NCI-H1436 (cell line): ENCODE data around the gene HOXB6.

Experiments used
- DNase-seq: peaks from one replicate; lab custom pipeline; 2025; lab: John Stamatoyannopoulos, UW

The HOXB6 gene

DNA sequence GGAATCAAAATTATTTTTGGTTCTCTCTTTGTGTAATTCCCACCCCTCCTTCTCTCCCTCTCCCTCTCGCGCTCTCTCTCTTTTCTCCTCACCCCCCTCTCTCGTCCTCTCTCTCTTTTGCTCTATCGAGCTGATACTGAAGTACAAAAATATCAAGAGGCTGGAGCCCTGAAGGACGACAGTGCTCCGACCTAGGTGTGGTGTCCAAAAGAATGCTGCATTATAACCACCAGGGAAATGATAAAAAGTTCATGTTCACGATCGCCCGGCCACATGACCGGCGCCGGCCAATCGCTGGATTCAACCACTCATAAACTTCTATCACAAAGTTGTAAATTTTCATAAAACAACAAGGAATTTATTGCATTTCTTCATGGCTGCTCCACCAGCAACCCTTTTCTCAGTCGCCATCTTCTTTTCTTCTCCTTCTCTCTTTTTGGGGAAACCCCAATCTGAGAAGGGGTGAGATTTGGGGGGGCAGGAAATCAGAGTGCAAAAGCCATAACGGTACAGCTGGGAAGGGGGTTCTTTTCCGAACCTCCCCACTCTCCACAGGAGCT lies at the start of gene HOXB6:
Gene HOXB6, minus strand, starts transcription at position 217 of the 560 bp plus-strand sequence. CDS start 6,836 bp downstream, outside the sequence.
- DNase-seq = no peak

DNA sequence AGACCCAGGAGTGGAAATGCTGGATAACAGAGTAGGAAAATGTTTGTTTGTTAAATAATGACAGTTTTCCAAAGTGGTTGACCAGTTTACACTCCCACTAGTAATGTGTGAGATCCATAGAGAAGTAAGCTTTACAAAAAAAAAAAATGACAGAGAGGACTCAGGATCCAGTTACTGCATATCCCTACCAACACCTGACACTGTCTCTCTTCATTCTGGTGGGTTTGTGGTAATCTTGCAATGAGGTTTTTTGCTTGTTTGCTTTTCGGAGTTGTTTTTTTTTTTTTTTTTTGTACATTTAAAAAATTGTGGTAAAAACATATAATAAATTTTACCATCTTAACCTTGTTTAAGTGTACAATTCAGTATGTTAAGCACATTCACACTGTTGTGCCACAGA lies 45.0 kb upstream of the HOXB6 start:
- no peak for DNase-seq

- DNase-seq = no peak
Measured at GRCh38 chr17:48647963-48648245, 43.1 kb upstream of the HOXB6 start.

DNA sequence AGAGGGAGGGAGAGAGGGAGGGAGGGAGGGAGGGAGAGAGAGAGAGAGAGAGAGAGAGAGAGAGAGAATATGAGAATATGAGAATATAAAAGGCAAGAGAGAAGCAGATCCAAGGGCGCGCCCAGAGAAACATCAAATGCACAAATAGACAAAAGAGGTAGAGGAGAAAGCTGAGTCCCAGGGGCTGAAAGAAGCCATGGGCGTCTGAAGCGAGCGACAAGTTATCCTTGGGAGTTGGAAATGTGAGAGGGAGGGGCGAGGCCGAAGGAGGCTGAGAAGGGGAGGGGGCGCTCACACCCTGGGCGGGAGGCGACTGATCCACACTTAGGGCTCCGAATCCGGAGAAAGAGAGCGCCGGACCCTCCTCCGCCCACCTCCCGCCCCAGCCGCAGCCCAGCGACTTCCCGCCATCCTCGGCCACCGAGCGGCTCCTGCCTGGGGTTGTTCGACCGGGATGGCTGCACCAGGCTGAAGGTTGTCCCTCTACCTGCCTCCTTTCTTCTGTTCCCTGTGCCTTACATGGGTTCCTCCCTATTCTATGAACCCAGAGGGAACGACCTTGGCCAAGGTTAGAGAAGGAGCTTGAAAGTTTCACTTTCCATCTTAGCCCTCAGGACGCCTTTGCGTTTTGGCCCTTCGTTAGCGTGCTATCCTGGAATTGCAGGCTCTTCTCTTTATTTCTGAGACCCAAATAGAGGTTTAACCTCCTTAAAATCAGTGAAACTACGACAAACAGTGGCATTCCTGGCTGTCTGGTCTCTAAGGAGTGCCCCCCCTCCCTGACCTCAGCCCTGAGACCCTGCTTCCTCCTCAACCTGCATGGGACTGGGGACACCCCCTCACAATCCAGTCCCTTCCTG lies 42.5 kb upstream of the HOXB6 start:
- DNase-seq = no peak

DNA sequence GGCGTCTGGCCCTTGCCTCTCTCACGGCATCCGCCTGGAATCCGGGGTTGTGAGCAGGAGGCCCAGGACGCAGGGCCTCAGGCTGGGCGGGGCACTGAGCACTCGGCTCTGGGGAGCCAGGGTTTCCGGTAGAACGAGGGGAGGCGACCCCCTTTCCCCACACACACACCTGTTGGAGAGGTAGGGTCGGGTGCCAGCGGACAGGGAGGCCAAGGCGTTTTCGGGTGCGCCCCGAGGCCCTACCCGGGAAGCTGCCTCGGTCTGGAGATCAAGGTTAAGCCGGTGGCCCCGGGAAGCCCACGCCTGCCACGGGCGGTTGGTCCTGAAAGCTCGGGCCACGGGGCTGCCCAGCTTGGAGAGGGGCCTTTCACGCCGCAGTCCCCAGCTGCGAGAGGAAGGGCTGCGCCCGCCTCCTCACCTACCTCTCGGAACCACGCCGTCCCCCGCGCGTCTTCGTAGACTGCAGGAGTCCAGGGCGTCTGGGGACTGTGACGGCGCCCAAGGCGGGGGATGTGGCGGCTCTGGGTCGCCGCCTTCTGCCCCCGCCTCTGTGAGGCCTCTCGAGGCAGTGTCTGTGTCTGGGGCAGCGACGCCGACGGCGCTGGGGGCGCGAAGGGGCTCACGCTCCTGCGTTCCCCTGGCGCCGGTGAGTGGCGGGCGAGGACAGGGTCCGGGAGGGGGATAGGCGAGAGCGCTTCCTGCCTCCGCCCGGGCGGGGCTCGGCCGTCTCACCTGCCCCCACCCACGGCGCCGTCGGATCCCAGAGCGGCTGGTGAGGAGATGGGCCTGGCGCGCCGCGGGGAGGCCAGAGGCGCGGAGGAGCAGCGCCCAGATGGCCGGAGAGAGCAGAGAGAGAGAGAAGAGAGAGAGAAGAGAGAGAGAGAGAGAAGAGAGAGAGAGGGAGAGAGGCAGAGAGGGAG lies 41.7 kb upstream of the HOXB6 start:
- DNase-seq = no peak

DNA sequence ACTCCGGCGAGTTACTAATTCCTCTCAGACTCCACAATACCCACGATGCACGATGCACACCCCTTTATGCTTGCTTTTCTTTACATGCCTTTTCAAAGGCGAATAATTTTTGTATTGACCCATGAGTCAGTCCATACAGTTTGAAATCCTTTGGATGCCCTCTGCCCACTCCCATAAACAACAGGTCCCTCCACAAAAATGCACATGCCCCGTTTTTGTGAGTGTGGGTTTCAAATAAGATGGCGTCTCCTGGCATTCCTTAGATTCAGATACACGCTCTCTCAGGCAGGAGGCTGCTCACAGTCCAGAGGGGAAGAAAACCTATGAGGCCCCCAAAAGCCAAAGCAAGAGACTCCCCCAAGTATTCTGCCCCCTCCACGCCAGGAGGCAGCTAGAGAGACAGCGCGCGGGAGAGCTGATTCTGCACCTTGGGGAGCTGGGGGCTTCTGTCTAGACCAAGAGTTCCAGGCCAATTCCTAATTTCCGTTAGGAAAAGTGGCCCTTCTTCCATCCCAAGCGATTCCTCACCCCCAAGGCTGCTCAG lies 40.9 kb upstream of the HOXB6 start:
- no peak for DNase-seq

DNA sequence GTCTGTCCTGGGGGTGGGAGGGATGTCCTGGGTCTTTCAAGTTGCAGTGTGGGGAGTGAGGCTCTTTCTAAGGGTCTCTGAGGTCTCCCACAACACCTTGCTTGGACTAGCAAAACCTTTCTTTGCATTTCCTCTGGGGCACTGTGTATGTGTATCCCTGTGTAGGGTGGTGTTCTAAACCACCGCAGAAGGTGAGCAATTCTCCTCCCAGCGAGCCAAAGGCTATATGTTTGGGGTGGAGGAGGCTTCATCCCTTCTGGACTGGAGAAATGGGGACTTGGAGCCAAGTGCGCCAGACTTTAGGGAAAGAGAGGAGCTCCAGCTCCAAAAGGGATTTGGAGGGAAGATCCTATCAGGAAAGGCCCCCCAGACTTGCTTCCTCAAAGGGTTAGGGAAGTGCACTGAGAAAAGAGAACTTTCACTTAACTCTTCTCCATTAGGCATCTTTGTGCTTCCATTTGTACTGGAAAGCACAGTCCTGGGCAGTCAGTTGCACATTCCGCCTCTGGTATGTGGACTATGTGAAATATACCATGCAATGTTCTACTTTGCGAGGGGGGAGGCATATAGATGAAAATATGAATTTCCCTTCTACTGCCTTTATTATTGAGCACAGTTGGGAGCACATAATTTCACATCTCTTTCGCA lies 40.2 kb upstream of the HOXB6 start:
- DNase-seq = no peak

DNA sequence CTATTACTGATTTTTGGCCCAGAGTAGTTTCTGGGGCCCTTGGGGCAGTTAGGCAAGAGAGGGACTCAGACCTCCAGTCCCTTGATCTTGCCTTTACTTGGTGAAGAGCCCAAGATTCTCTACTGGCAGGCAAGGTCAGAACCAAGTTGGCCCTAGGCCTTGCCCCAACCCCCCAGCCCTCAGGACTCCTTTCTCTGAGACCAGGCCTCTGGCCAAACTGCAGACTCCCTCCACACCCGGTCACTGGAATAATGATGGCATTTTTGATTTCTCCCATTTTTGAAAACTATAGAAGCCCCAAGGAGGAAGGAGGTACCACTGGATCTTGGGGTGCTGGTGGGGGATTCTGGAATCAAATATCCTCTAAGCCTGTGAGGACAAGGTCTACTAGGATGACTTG lies 39.4 kb upstream of the HOXB6 start:
- no peak for DNase-seq

GRCh38 chr17:48643697-48644012 lies 38.9 kb upstream of the HOXB6 start:
- DNase-seq = no peak

DNA sequence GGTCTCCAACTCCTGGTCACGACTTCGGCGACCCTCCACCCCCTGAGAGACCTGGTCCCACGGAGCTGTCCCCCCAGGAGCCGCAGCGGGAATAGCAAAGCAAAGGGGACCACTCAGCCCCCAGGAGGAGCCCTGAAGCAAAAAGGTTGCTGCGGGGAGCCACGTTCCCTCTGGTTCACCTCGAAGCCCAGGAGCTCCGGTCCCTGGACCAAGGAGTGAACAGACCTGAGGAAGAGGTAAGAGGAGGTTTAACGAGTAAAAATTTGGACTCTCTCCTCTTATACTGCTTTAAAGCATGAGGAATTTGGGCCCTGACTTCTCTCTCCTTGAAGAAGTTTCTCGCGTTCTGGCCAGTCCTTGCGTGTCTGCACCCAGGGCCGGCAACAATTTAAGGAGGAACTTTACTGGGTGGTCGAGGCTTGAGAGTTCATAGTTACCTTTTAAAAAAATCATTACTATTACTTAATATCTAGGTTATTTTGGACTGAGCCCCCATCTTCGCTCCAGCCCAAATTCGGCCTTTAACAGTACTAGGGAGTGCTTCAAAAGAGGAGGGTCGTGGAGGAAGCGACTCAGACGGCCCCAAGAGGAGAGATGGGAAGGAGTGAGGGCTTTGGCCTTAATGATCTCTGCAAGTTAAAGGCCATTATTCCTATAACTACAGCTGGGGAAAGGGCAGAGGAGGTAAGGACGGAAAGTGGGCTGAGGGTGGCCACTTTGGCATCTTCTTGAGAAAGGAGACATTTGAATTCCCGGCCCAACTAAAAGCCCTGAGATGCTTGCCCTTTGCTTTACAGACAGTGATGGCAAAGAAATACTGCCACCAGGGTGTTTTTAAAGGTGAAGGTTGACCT lies 38.3 kb upstream of the HOXB6 start:
- no peak for DNase-seq

DNA sequence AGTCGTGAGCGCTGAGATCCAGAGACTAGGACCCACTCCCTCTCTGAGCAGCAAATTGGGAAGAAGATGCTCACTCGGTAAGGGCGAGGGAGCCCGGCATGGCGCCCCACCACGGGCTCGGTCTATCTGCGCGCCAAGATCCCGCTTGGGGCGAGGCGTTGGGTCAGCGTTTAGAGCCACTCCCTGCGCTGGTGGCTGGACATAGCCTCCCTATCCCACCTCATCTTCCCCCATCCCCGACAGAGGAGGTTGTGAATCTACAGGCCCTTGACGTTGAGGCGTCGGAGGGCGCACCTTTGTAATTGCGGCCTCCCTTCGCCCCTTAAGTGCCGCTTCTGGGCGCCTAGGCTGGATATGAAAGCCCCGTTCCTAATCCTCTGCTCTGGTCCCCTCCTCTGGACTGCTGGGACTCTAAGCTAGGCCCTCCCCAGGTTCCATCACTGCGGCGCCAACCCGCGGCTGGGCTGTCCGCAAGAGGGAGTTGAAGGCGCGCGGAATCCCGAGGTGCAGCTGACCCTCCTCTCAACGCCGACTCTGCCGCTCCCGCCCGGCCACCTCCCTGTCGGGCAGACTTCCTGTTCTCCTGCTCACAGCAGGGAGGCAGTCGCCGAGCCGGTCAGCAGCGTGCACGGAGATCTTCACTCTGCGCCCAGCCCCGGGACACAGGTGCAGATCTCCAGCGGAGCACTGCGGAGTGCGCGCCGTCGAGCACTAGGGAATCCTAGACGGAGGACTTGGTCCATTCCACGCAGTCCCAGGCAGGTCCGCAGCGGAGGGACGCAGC lies 37.5 kb upstream of the HOXB6 start:
- no peak for DNase-seq

GRCh38 chr17:48641541-48642058 lies 36.8 kb upstream of the HOXB6 start:
- DNase-seq = no peak

DNA sequence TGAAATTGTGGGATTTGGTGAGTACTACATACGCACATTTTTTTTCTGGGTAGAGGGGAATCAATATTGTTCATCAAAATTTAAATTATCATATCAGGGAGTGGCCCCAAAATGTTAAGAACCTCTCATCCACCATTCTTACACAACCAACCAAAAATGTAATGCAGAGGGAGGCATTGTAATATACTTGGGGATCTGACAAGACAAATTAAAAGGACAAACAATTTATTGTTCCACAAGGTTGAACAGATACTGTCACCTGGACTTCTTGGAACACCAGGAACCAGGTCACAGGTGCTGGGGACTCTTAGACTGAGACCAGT lies 36.0 kb upstream of the HOXB6 start:
- no peak for DNase-seq

- DNase-seq = no peak
Measured at GRCh38 chr17:48639982-48640857, 35.4 kb upstream of the HOXB6 start.

DNA sequence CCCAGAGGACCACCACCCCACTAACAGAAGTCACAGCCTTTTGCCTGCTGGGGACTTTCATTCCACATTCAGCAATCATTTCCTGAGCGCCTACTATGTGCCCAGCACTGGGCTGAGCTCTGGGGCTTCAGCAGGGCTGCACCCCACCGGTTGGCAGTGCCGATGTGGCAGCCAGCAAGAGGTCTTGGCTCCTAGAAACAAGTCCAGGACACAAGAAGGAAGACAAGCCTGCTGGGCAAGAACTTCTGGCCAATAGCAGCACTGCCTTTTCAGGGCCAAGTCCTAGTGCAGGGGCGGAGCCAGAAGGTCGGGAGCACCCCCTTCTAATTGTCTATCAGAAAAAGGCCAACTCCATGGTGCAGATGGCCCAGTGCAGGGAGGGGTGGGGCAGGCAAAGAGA lies 34.4 kb upstream of the HOXB6 start:
- DNase-seq = no peak

- DNase-seq = no peak
Measured at GRCh38 chr17:48637323-48638260, 32.8 kb upstream of the HOXB6 start.

GRCh38 chr17:48636177-48637018 lies 31.6 kb upstream of the HOXB6 start:
- DNase-seq = peak; percentile 82
